Left kidney (tissue), 2 donors: ENCODE results near the gene TPI1. TPM values are rescaled to one million over a fixed set of nuclear protein-coding genes. Genes with fewer than 3 reads are reported as not detected.
A peak's percentile ranks its signal among the peaks of the same experiment; 100 is the strongest.
"Not testable (repeated sequence)": the region's sequence is repeated elsewhere in the genome, so short reads cannot be mapped to it uniquely, and the experiment has no call there.

Experiments
- DNase-seq: peaks from one replicate; pipeline ENCODE4 v3.0.0-alpha.2; 2013
- polyA plus RNA-seq: library from polyadenylated mRNA; unstranded; fragments of 120-200 nt; gene quantifications from one replicate; pipeline ENCODE4 v1.2.1, GENCODE V29; 2013; ENCODE audit not compliant: insufficient read length

The TPI1 gene
- polyA plus RNA-seq, 1 donor: 515 TPM

GRCh38 chr12:6846316-6846869 lies 20.9 kb upstream of the TPI1 start:
- no peak for DNase-seq

- DNase-seq: no peak
Measured at GRCh38 chr12:6847676-6848075, 19.7 kb upstream of the TPI1 start.

GRCh38 chr12:6849427-6849826 lies 17.9 kb upstream of the TPI1 start:
- no peak for DNase-seq

GRCh38 chr12:6849976-6850560 lies 17.3 kb upstream of the TPI1 start:
- DNase-seq: no peak

GRCh38 chr12:6850796-6851152 lies 16.6 kb upstream of the TPI1 start:
- DNase-seq: no peak

- peak; percentile 95 for DNase-seq
Measured at GRCh38 chr12:6851153-6851920, 16.0 kb upstream of the TPI1 start, which contains the start of gene CDCA3. Gene CDCA3, minus strand, starts transcription at chr12:6851286. Its CDS starts 334 bp downstream, at chr12:6850952.

- DNase-seq: peak; percentile 99
Measured at GRCh38 chr12:6851921-6852650, 15.2 kb upstream of the TPI1 start, which contains the start of gene USP5. Gene USP5, plus strand, starts transcription at chr12:6852150. Its CDS starts 30 bp downstream, at chr12:6852180.

GRCh38 chr12:6852651-6853354 lies 14.5 kb upstream of the TPI1 start:
- DNase-seq: no peak

GRCh38 chr12:6853626-6854025 lies 13.7 kb upstream of the TPI1 start:
- no peak for DNase-seq

- DNase-seq: no peak
Measured at GRCh38 chr12:6854036-6854435, 13.3 kb upstream of the TPI1 start.

- no peak for DNase-seq
Measured at GRCh38 chr12:6855322-6855721, 12.0 kb upstream of the TPI1 start.

- DNase-seq: no peak
Measured at GRCh38 chr12:6858799-6859198, 8.5 kb upstream of the TPI1 start.

- DNase-seq: no peak
Measured at GRCh38 chr12:6860116-6860515, 7.2 kb upstream of the TPI1 start.

GRCh38 chr12:6860942-6861341 lies 6.4 kb upstream of the TPI1 start:
- DNase-seq: no peak

- no peak for DNase-seq
Measured at GRCh38 chr12:6861391-6861790, 5.9 kb upstream of the TPI1 start.

GRCh38 chr12:6863033-6863432 lies 4.3 kb upstream of the TPI1 start:
- no peak for DNase-seq

GRCh38 chr12:6863586-6864321 lies 3.6 kb upstream of the TPI1 start:
- DNase-seq: no peak

- DNase-seq: not testable (repeated sequence)
Measured at GRCh38 chr12:6865307-6865706, 2.0 kb upstream of the TPI1 start.

- no peak for DNase-seq
Measured at GRCh38 chr12:6866163-6866919, 990 bp upstream of the TPI1 start.

GRCh38 chr12:6866920-6867412 lies 365 bp upstream of the TPI1 start:
- no peak for DNase-seq
